Panc1 (cell line): ENCODE data around the gene MED9.

Source experiments
- CTCF ChIP-seq: fragments of 450-650 bp; IDR thresholded peaks from 2 replicates; pipeline ENCODE4 v1.5.1; 2017; ENCODE audit warnings: mild to moderate bottlenecking
- POLR2AphosphoS5 ChIP-seq: IDR thresholded peaks from 2 replicates; pipeline ENCODE4 v1.6.1; 2012; ENCODE audit warnings: mild to moderate bottlenecking, low read depth, low read length, moderate library complexity

DNA sequence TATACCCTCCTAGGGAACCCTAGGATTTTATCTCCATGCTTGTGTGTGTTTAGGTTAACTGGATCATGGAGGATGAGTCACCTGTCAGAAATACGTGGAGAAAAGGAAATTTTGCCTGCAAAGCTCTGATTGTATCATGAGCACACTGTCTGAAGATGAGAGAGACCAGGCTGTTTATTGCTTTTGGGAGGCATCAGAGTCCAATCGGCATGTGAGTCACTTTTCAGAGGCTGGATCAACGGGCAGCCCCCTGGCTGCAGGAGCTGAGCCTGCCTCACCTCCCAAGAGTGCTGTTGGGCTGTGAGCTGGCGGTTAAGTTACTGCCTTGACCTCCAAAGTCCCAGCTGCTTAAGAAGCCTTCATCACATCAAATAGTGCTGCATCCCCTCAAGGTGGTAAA is 41.5 kb upstream of the MED9 start:
- no peak for TF ChIP-seq CTCF
- no peak for TF ChIP-seq POLR2AphosphoS5
